CD4-positive, alpha-beta T cell treated with Interleukin-17A for 4 hours (primary cell): ENCODE results near the gene IL12RB2.
"Not testable (repeated sequence)": the region's sequence is repeated elsewhere in the genome, so short reads cannot be mapped to it uniquely, and the experiment has no call there.

ENCODE experiments used
- DNase-seq: peaks from one replicate; pipeline ENCODE4 v3.0.0-alpha.2; 2020; ENCODE audit warnings: mixed read lengths

Gene IL12RB2

GRCh38 chr1:67352211-67352610 lies 44.5 kb downstream of the IL12RB2 start:
- no peak for DNase-seq

GRCh38 chr1:67355745-67356424 lies 48.2 kb downstream of the IL12RB2 start:
- no peak for DNase-seq

- no peak for DNase-seq
Measured at GRCh38 chr1:67359592-67359991, 51.9 kb downstream of the IL12RB2 start.

GRCh38 chr1:67361641-67362040 lies 54.0 kb downstream of the IL12RB2 start:
- DNase-seq, result no peak

- DNase-seq, result no peak
Measured at GRCh38 chr1:67367370-67368045, 59.8 kb downstream of the IL12RB2 start.

- DNase-seq, result no peak
Measured at GRCh38 chr1:67368046-67368514, 60.4 kb downstream of the IL12RB2 start.

- DNase-seq, result no peak
Measured at GRCh38 chr1:67371043-67371442, 63.4 kb downstream of the IL12RB2 start.

GRCh38 chr1:67371681-67372080 lies 64.0 kb downstream of the IL12RB2 start:
- DNase-seq, result no peak

- DNase-seq, result no peak
Measured at GRCh38 chr1:67372136-67372535, 64.5 kb downstream of the IL12RB2 start.

- no peak for DNase-seq
Measured at GRCh38 chr1:67372898-67373297, 65.2 kb downstream of the IL12RB2 start.

GRCh38 chr1:67376381-67376780 lies 68.7 kb downstream of the IL12RB2 start:
- DNase-seq, result no peak

- no peak for DNase-seq
Measured at GRCh38 chr1:67377253-67377652, 69.6 kb downstream of the IL12RB2 start.

- DNase-seq, result no peak
Measured at GRCh38 chr1:67381154-67381553, 73.5 kb downstream of the IL12RB2 start.

- no peak for DNase-seq
Measured at GRCh38 chr1:67382292-67382691, 74.6 kb downstream of the IL12RB2 start.

GRCh38 chr1:67383999-67384638 lies 76.4 kb downstream of the IL12RB2 start:
- DNase-seq, result no peak

GRCh38 chr1:67390041-67390887 lies 82.6 kb downstream of the IL12RB2 start:
- no peak for DNase-seq

GRCh38 chr1:67393240-67393639 lies 85.6 kb downstream of the IL12RB2 start:
- DNase-seq, result no peak

- no peak for DNase-seq
Measured at GRCh38 chr1:67393737-67394136, 86.1 kb downstream of the IL12RB2 start.

GRCh38 chr1:67394548-67394947 lies 86.9 kb downstream of the IL12RB2 start:
- no peak for DNase-seq

- no peak for DNase-seq
Measured at GRCh38 chr1:67399199-67399993, 91.7 kb downstream of the IL12RB2 start.

- DNase-seq, result not testable (repeated sequence)
Measured at GRCh38 chr1:67400029-67400786, 92.5 kb downstream of the IL12RB2 start.
